Measurements from ENCODE around the gene INAVA. TPM values are rescaled to one million over a fixed set of nuclear protein-coding genes. Genes with fewer than 3 reads are reported as not detected.

INAVA gene
- total and polyA plus RNA-seq, 10 of the 15 experiments (the other 5 are each of a cell fraction or from before 2014, with no cell fraction given): 3.6 to 15.4 (median 9.5) TPM

DNA sequence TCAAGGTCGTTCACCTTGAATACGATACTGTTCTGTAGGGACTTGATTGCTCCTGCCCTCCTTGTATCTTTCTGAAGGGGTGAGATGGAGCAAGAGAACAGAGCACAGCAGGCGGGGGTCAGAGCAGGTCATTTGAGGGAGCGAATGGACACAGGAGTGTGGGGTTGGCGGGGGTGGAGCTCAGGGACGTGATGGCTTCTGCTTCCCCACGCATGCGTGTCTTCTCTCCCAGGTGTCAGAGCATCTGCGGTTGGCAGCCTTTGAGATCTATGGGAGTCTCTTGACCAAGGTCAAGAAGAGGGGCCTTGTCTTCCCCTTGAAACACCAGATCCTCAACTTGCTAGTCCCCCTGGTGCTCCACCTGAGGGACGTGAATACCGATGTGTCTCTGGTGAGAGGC, 63.9 kb downstream of the INAVA start:
- FAIRE-seq (no peak), ATAC-seq (no peak), DNase-seq (ENCODE audit: low read depth, low spot score) (no peak)
- Histone ChIP-seq H3K4me2 (ENCODE audit: control insufficient read depth, insufficient read depth) (no peak overlapping the region), H3K4me3 (no peak overlapping the region), H3K27me3 (replicated peaks in 1 of 2; ENCODE audit: control insufficient read depth in 2 of 2, insufficient read depth in 2 of 2, low read length in 1 of 2) (no peaks in the 10 kb centered on the region), H4K20me1 (ENCODE audit: control insufficient read depth, insufficient read depth) (no peaks in the 10 kb centered on the region), H2AFZ (ENCODE audit: control insufficient read depth, low read depth, low read length) (no peak overlapping the region), H3K4me1 (ENCODE audit: control insufficient read depth, insufficient read depth, low read length) (no peaks in the 10 kb centered on the region), H3K79me2 (ENCODE audit: control insufficient read depth, insufficient read depth, low read length) (no peaks in the 10 kb centered on the region), H3K27ac (ENCODE audit: control insufficient read depth, insufficient read depth) (no peak overlapping the region), H3K36me3 (ENCODE audit: control insufficient read depth in 2 of 2, insufficient read depth in 2 of 2, low read length in 1 of 2) (no peaks in the 10 kb centered on the region), H3K9ac (ENCODE audit: control insufficient read depth, insufficient read depth, low read length) (no peak overlapping the region), H3K9me3 (replicated peaks; ENCODE audit: control insufficient read depth, insufficient read depth, low read length) (no peaks in the 10 kb centered on the region)
- TF ChIP-seq, protein P1, sequence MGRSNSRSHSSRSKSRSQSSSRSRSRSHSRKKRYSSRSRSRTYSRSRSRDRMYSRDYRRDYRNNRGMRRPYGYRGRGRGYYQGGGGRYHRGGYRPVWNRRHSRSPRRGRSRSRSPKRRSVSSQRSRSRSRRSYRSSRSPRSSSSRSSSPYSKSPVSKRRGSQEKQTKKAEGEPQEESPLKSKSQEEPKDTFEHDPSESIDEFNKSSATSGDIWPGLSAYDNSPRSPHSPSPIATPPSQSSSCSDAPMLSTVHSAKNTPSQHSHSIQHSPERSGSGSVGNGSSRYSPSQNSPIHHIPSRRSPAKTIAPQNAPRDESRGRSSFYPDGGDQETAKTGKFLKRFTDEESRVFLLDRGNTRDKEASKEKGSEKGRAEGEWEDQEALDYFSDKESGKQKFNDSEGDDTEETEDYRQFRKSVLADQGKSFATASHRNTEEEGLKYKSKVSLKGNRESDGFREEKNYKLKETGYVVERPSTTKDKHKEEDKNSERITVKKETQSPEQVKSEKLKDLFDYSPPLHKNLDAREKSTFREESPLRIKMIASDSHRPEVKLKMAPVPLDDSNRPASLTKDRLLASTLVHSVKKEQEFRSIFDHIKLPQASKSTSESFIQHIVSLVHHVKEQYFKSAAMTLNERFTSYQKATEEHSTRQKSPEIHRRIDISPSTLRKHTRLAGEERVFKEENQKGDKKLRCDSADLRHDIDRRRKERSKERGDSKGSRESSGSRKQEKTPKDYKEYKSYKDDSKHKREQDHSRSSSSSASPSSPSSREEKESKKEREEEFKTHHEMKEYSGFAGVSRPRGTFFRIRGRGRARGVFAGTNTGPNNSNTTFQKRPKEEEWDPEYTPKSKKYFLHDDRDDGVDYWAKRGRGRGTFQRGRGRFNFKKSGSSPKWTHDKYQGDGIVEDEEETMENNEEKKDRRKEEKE (IDR thresholded peaks at IDR 0.05): no peak
- TF ChIP-seq STAT1 (conservative IDR thresholded peaks at IDR 0.05) (no peak), TCF12 (IDR thresholded peaks at IDR 0.05; ENCODE audit: low read depth, low read length) (no peak)
- 76% methylated on average over 11 of the region's 11 CpGs for WGBS (ENCODE audit: insufficient coverage, insufficient replicate concordance, low lambda C conversion rate, missing lambda C conversion rate)
- RAD21 ChIA-PET (ENCODE audit: unreplicated experiment): no interaction called here
- SMC1A ChIA-PET (ENCODE audit: uncharacterized antibody, unreplicated experiment): no interaction called here
- no TSS peak for BruUV-seq (replicated peaks)
- CTCF ChIA-PET: interaction anchor here (1.7 kb wide), 1 partner anchor 13 kb away, joined by 5 read pairs; no protein-coding TSS in a partner anchor
- POLR2A ChIA-PET: no interaction called here
- intact Hi-C loops (cut with micrococcal nuclease; ENCODE audit: unreplicated experiment) (no loop called here), in situ Hi-C loops (cut with MboI) (no loop called here)

DNA sequence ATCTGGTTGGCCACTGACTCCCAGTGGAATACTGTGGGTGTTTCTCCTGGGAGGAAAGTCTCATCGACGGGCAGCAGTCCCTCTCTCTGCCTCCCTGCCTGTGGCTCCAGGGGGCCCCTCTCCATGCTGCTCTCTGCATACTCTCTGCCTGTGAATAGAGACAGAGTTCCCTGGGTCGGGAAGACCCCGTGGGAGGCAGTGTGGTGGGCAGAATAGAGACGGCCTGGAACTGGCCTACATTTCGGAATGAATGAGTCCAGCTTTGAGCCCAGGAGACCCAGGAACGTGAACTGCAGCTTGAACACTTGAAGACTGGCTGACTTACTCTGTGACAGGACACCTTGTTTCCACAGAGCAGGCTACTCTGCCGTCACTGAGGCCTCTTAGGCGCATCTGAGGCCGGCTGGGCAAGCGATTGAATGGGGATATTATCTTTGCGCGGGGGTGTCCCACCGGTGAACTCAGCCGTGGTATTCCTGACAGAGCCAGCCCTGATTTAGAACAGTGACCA, 64.8 kb downstream of the INAVA start:
- H4K20me1 ChIP-seq (ENCODE audit: control insufficient read depth, insufficient read depth): no peaks in the 10 kb centered on the region
- H3K27ac ChIP-seq (ENCODE audit: control insufficient read depth, insufficient read depth): no peak overlapping the region
- in situ Hi-C loops (cut with MboI): no loop called here
- no peaks in the 10 kb centered on the region for H3K9me3 ChIP-seq (replicated peaks; ENCODE audit: control insufficient read depth, insufficient read depth, low read length)
- no TSS peak for BruUV-seq (replicated peaks)
- H3K4me2 ChIP-seq (ENCODE audit: control insufficient read depth, insufficient read depth): no peak overlapping the region
- SMC1A ChIA-PET (ENCODE audit: uncharacterized antibody, unreplicated experiment): no interaction called here
- no peak for ATAC-seq
- H3K27me3 ChIP-seq (replicated peaks in 1 of 2; ENCODE audit: control insufficient read depth in 2 of 2, insufficient read depth in 2 of 2, low read length in 1 of 2): no peaks in the 10 kb centered on the region
- H3K79me2 ChIP-seq (ENCODE audit: control insufficient read depth, insufficient read depth, low read length): no peaks in the 10 kb centered on the region
- FAIRE-seq: no peak
- CTCF ChIA-PET: no interaction called here
- POLR2A ChIA-PET: no interaction called here
- no peak for DNase-seq (ENCODE audit: low read depth, low spot score)
- no peak overlapping the region for H2AFZ ChIP-seq (ENCODE audit: control insufficient read depth, low read depth, low read length)
- no peak overlapping the region for H3K9ac ChIP-seq (ENCODE audit: control insufficient read depth, insufficient read depth, low read length)
- 71% methylated on average over 15 of the region's 15 CpGs for WGBS (ENCODE audit: insufficient coverage, insufficient replicate concordance, low lambda C conversion rate, missing lambda C conversion rate)
- H3K4me3 ChIP-seq: no peak overlapping the region
- intact Hi-C loops (cut with micrococcal nuclease; ENCODE audit: unreplicated experiment): no loop called here
- H3K4me1 ChIP-seq (ENCODE audit: control insufficient read depth, insufficient read depth, low read length): no peaks in the 10 kb centered on the region
- no peaks in the 10 kb centered on the region for H3K36me3 ChIP-seq (ENCODE audit: control insufficient read depth in 2 of 2, insufficient read depth in 2 of 2, low read length in 1 of 2)
- RAD21 ChIA-PET (ENCODE audit: unreplicated experiment): no interaction called here
- TF ChIP-seq FOXM1 (IDR thresholded peaks at IDR 0.05; ENCODE audit: low read depth, low read length) (no peak), SUPT20H (IDR thresholded peaks at IDR 0.05; ENCODE audit: borderline replicate concordance, control insufficient read depth, low read depth, low read length) (no peak), BACH1 (IDR thresholded peaks at IDR 0.05; ENCODE audit: borderline replicate concordance) (no peak), RBBP5 (conservative IDR thresholded peaks at IDR 0.05) (no peak), SREBF2 (IDR thresholded peaks at IDR 0.05; ENCODE audit: low read length) (no peak), ZNF24 (IDR thresholded peaks at IDR 0.05) (no peak), RELA (IDR thresholded peaks at IDR 0.05; ENCODE audit: borderline replicate concordance, partially characterized antibody) (no peak), GATAD2B (conservative IDR thresholded peaks at IDR 0.05; ENCODE audit: low read depth) (no peak), TCF12 (IDR thresholded peaks at IDR 0.05; ENCODE audit: low read depth, low read length) (no peak), ETV6 (conservative IDR thresholded peaks at IDR 0.05 in 1 of 2, IDR thresholded peaks at IDR 0.05 in 1 of 2; ENCODE audit: borderline replicate concordance in 1 of 2, low read depth in 1 of 2) (no peak), BRCA1 (IDR thresholded peaks at IDR 0.05; ENCODE audit: low read depth, low read length) (no peak)
- TF ChIP-seq, protein P2, sequence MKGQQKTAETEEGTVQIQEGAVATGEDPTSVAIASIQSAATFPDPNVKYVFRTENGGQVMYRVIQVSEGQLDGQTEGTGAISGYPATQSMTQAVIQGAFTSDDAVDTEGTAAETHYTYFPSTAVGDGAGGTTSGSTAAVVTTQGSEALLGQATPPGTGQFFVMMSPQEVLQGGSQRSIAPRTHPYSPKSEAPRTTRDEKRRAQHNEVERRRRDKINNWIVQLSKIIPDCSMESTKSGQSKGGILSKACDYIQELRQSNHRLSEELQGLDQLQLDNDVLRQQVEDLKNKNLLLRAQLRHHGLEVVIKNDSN (IDR thresholded peaks at IDR 0.05; ENCODE audit: borderline replicate concordance, extremely low read length, insufficient read depth, low read depth, low read length): no peak

Measured in GM12878 (cell line).